Measurements from ENCODE around the gene FBN2. TPM values are rescaled to one million over a fixed set of nuclear protein-coding genes. Genes with fewer than 3 reads are reported as not detected.

The FBN2 gene
- total RNA-seq, 1 experiment from 2014 or later, result 1.6 TPM

DNA sequence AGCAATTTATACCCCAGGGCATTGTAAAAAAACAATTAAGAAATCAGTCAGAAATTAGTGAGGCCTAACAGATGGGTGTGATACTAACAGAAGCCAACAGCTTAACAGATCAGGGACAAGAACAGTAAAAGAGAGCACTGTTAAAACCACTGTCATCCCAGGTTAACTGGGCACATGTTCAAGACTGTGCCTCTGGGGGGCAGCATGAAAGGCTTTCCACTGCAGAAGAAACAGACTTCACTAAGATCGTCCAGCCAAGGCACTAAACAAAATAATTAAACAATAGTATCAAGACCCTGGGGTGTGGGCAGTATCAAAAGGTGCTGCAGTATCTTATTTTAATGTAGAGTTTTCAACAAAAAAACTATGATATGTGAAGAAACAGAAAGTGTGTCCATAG lies 43.5 kb downstream of the FBN2 start:
- H3K27ac ChIP-seq (ENCODE audit: low read depth, low read length, poor library complexity, severe bottlenecking), result no peak overlapping the region
- H3K4me3 ChIP-seq (ENCODE audit: low read depth, low read length, poor library complexity, severe bottlenecking), result no peak overlapping the region
- peak; percentile 4 for DNase-seq (ENCODE audit: low spot score)
- no peaks in the 10 kb centered on the region for H3K4me1 ChIP-seq (ENCODE audit: insufficient read depth, low read length, poor library complexity, severe bottlenecking)
- CTCF ChIA-PET, result no interaction called here
- no peaks in the 10 kb centered on the region for H3K36me3 ChIP-seq (ENCODE audit: insufficient read depth, low read length, poor library complexity, severe bottlenecking)
- TF ChIP-seq CTCF (conservative IDR thresholded peaks at IDR 0.05; ENCODE audit: low read depth, low read length) (peak; percentile 32; the same call in 1 of the 2 replicates), EZH2 (IDR thresholded peaks at IDR 0.05; ENCODE audit: borderline replicate concordance, low read depth, low read length, poor library complexity, severe bottlenecking) (no peak)
- no peaks in the 10 kb centered on the region for H3K27me3 ChIP-seq (replicated peaks; ENCODE audit: insufficient read depth, low read depth, low read length, poor library complexity)
- POLR2A ChIA-PET (ENCODE audit: low non-redundant PET), result no interaction called here
- intact Hi-C loops (cut with micrococcal nuclease; ENCODE audit: unreplicated experiment), result loop anchor here (10.0 kb wide), 2 partner anchors 620 to 930 kb away; no protein-coding TSS in a partner anchor
- no peaks in the 10 kb centered on the region for H3K9me3 ChIP-seq (ENCODE audit: low read depth, low read length, poor library complexity, severe bottlenecking)
- BruUV-seq (replicated peaks), result no TSS peak

- no TSS peak for BruUV-seq (replicated peaks)
- H3K4me3 ChIP-seq (ENCODE audit: low read depth, low read length, poor library complexity, severe bottlenecking), result no peak overlapping the region
- no peaks in the 10 kb centered on the region for H3K4me1 ChIP-seq (ENCODE audit: insufficient read depth, low read length, poor library complexity, severe bottlenecking)
- no peak for DNase-seq (ENCODE audit: low spot score)
- TF ChIP-seq EZH2 (IDR thresholded peaks at IDR 0.05; ENCODE audit: borderline replicate concordance, low read depth, low read length, poor library complexity, severe bottlenecking) (no peak), CTCF (conservative IDR thresholded peaks at IDR 0.05; ENCODE audit: low read depth, low read length) (no peak)
- POLR2A ChIA-PET (ENCODE audit: low non-redundant PET), result no interaction called here
- intact Hi-C loops (cut with micrococcal nuclease; ENCODE audit: unreplicated experiment), result loop anchor here (10.0 kb wide), 2 partner anchors 619 to 929 kb away; no protein-coding TSS in a partner anchor
- H3K27me3 ChIP-seq (replicated peaks; ENCODE audit: insufficient read depth, low read depth, low read length, poor library complexity), result no peaks in the 10 kb centered on the region
- no peaks in the 10 kb centered on the region for H3K9me3 ChIP-seq (ENCODE audit: low read depth, low read length, poor library complexity, severe bottlenecking)
- no peaks in the 10 kb centered on the region for H3K36me3 ChIP-seq (ENCODE audit: insufficient read depth, low read length, poor library complexity, severe bottlenecking)
- CTCF ChIA-PET, result no interaction called here
- no peak overlapping the region for H3K27ac ChIP-seq (ENCODE audit: low read depth, low read length, poor library complexity, severe bottlenecking)
Observed at GRCh38 chr5:128493657-128494329, 44.3 kb downstream of the FBN2 start.

DNA sequence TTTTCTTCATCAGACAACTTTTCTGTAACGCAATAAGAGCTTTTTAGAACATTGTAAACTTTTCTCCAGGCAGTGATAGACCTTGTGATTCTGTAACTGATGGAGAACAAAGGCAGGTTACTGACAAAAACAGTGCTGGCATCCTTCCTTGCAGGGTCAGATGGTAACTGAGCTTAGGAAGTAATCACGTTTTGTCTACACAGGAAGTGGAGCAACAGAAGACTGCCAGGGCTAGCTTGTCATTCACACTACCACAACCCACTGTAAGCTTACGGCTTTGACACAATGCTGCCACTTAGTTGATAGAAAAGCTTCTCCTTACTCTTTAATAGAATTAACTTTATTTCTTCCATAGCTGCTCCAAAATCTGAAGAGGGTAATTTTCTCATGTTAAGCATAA lies 46.8 kb downstream of the FBN2 start:
- CTCF ChIA-PET, result no interaction called here
- H3K36me3 ChIP-seq (ENCODE audit: insufficient read depth, low read length, poor library complexity, severe bottlenecking), result no peaks in the 10 kb centered on the region
- BruUV-seq (replicated peaks), result no TSS peak
- H3K27ac ChIP-seq (ENCODE audit: low read depth, low read length, poor library complexity, severe bottlenecking), result no peak overlapping the region
- TF ChIP-seq CTCF (conservative IDR thresholded peaks at IDR 0.05; ENCODE audit: low read depth, low read length) (no peak), EZH2 (IDR thresholded peaks at IDR 0.05; ENCODE audit: borderline replicate concordance, low read depth, low read length, poor library complexity, severe bottlenecking) (no peak)
- no peaks in the 10 kb centered on the region for H3K4me1 ChIP-seq (ENCODE audit: insufficient read depth, low read length, poor library complexity, severe bottlenecking)
- H3K27me3 ChIP-seq (replicated peaks; ENCODE audit: insufficient read depth, low read depth, low read length, poor library complexity), result no peaks in the 10 kb centered on the region
- DNase-seq (ENCODE audit: low spot score), result no peak
- POLR2A ChIA-PET (ENCODE audit: low non-redundant PET), result no interaction called here
- intact Hi-C loops (cut with micrococcal nuclease; ENCODE audit: unreplicated experiment), result loop anchor here (10.0 kb wide), 2 partner anchors 616 to 926 kb away; no protein-coding TSS in a partner anchor
- no peaks in the 10 kb centered on the region for H3K9me3 ChIP-seq (ENCODE audit: low read depth, low read length, poor library complexity, severe bottlenecking)
- H3K4me3 ChIP-seq (ENCODE audit: low read depth, low read length, poor library complexity, severe bottlenecking), result no peak overlapping the region

Data from A673 (cell line).